NCI-H2196 (cell line): ENCODE measurements around the gene WDR20.
A peak's percentile ranks its signal among the peaks of the same experiment; 100 is the strongest.
"Not testable (repeated sequence)": the region's sequence is repeated elsewhere in the genome, so short reads cannot be mapped to it uniquely, and the experiment has no call there.

Experiments used
- DNase-seq: peaks from one replicate; lab custom pipeline; 2025; ENCODE audit not compliant: unreplicated experiment; lab: John Stamatoyannopoulos, UW

Gene WDR20

DNA sequence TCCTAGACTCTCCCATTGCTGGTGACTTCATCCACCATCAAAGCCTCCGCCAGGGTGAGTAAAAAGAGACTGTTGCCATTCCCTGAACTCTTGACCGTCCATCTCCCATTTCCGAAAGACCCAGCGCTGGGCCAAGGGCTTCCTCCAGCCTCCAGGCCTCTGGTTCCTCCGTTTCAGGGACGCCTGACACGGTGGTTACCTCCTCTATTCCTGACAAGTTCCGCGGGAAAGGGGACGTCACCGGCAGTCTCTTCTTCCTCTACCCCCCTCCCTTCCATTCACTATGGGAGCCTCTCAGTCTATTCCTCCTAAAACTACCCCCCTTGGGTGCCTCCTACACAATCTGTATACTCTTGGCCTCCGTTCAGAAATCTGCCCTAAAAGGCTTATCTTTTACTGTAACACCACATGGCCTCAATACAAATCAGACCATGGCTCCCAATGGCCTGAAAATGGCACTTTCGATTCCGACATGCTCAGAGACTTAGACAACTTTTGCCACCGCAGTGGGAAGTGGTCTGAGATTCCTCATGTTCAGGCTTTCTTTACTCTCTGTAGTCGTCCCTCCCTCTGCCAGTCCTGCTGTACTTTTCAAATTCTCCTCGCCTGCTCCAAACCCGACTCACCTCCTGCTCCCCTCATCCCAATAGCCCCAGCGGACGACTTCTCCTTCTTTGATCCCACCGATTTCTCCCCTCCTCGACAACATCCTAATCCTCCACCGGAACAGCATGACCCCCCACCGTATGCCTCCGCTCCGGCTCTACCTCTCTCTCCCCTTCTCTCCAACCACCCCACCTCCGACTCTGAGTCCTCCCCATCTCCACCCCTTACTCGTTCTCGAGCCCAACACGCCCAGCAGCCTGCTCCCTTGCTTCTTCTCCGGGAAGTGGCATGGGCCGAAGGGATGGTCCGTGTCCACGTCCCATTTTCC is 94.9 kb downstream of the WDR20 start:
- DNase-seq = no peak

DNA sequence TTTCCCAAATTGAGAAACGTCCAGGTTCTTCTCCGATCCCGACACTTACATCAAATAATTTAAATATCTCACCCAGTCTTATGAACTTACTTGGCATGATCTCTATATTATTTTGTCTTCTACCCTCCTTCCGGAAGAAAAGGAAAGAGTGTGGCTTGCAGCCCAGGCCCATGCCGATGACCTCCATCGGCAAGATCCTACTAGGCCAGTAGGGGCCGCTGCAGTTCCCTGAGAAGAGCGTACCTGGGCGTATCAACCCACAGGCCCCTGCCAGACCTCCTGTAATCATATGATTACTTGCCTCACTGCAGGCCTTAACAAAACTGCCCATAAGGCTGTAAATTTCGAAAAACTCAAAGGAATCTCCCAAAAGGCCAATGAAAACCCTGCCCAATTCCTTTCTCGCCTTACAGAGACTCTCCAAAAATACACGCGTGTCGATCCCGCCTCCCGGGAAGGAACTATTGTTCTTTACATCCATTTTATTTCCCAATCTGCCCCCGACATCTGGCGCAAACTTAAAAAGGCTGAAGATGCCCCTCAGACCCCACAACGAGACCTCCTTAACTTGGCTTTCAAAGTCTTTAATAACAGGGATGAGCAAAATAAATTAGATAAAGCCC is 95.7 kb downstream of the WDR20 start:
- DNase-seq = peak; percentile 29

- no peak for DNase-seq
Measured at GRCh38 chr14:102236026-102236425, 96.3 kb downstream of the WDR20 start.

GRCh38 chr14:102238131-102238530 is 98.4 kb downstream of the WDR20 start:
- no peak for DNase-seq

- DNase-seq = no peak
Measured at GRCh38 chr14:102238766-102239165, 99.1 kb downstream of the WDR20 start.

- no peak for DNase-seq
Measured at GRCh38 chr14:102239231-102239630, 99.5 kb downstream of the WDR20 start.

GRCh38 chr14:102240481-102240880 is 100.8 kb downstream of the WDR20 start:
- not testable (repeated sequence) for DNase-seq

GRCh38 chr14:102241147-102241546 is 101.5 kb downstream of the WDR20 start:
- no peak for DNase-seq

GRCh38 chr14:102243795-102244194 is 104.1 kb downstream of the WDR20 start:
- DNase-seq = not testable (repeated sequence)

GRCh38 chr14:102246071-102246470 is 106.4 kb downstream of the WDR20 start:
- no peak for DNase-seq

- no peak for DNase-seq
Measured at GRCh38 chr14:102248121-102248520, 108.4 kb downstream of the WDR20 start.

GRCh38 chr14:102249041-102249440 is 109.3 kb downstream of the WDR20 start:
- DNase-seq = no peak

DNA sequence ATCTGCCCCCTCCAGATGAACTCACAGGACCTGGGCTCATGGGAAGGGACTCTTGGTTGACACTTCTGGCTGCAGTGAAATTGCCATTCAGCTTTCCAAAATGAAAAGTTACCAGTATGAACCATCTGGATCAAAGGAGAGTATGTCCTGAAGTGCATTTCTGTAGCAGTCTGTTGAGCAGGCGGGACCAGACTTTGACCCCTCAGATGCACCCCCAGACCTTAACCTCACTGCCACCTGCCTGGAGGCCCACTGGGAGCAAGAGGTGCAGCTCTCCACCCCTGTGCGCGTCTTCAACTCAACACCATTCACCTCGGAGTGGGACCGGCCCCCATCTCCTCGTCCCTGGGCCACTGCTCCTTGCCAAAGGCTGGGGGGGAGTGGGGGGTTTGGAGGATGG is 110.3 kb downstream of the WDR20 start:
- DNase-seq = no peak

DNA sequence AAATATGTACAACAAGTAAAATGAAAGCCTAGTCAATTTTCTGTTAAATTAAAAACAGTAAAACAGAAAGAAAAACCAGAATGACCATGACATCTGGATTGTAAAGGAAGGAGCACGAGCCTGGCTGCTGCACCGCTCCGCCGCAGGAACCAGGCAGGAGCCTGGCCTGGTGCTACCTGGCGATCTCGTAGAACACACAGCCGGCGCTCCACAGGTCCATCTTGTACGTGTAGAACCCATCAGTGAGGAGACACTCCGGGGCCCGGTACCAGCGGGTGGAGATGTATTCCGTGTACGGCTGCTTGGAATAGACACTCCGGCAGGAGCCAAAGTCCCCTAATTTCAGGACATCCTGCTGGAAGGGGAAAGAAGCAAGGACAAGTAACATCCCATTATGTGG is 110.9 kb downstream of the WDR20 start:
- DNase-seq = no peak

DNA sequence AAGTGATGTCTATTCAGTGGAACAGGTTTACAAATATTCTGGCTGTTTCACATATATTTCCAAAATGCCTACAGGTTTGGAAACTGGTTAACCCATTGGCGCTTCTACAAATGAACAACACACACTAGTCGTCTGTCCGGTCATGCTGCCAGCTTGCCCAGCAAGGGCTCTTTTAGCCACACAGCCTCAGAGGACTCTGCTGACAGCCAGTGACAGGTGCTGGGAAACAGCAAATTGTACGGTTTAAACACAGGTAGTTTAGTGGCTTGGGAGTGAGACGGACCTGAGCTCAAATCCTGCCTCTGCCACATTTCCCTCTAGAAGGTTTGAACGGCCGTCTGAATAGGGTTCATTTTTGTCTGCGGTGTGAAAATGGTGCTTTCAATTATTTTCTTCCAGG is 111.5 kb downstream of the WDR20 start:
- no peak for DNase-seq

- no peak for DNase-seq
Measured at GRCh38 chr14:102252834-102253801, 113.4 kb downstream of the WDR20 start.

GRCh38 chr14:102255401-102256190 is 115.9 kb downstream of the WDR20 start:
- DNase-seq = no peak

DNA sequence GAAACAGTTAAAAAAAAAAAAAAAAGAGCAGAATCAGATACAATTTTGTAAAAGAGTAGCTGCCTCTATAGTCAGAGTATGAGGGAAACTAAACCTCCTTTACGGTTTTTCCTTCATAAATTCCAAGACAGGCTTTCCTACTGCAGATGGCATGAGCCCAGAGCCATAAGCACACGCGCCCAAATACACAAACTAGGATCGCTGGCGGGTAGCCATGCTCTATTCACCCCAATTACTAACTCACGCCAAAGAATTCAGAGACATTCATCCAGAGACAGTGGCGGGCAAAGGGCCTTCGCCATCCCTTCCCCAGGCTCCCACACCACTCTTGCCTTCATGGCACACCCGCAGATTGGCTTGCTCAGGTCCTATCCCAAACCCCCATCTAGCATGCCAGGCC is 117.0 kb downstream of the WDR20 start:
- DNase-seq = no peak

- no peak for DNase-seq
Measured at GRCh38 chr14:102258136-102258535, 118.4 kb downstream of the WDR20 start.
